GM19468 (cell line): ENCODE measurements around the gene TJP1.
"Not testable (repeated sequence)": the region's sequence is repeated elsewhere in the genome, so short reads cannot be mapped to it uniquely, and the experiment has no call there.

Experiments used
- ATAC-seq: cut with Tn5 transposase; IDR thresholded peaks from one replicate; pipeline ENCODE4 v1.9.1; 2021; ENCODE audit warnings: mild to moderate bottlenecking, moderate library complexity, moderate number of reproducible peaks; ENCODE audit not compliant: unreplicated experiment; ENCODE audit errors: extremely low read depth

Gene TJP1

GRCh38 chr15:29765898-29766527 is 56.3 kb downstream of the TJP1 start:
- ATAC-seq, result no peak

GRCh38 chr15:29765234-29765841 is 56.9 kb downstream of the TJP1 start:
- ATAC-seq, result no peak

DNA sequence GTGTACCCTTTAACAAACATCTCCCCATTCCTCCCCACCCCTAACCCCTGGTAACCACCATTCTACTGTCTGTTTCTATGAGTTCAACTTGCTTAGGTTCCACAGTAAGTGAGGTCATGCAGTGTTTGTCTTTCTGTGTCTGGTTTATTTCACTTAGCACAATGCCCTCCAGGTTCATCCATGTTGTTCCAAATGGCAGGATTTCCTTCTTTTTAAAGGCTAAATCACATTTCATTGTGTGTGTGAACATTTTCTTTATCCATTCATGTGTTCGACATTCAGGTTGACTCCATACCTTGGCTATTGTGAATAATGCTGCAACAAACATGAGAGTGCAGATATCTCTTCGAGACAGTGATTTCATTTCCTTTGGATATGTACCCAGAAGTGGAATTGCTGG is 62.7 kb downstream of the TJP1 start:
- no peak for ATAC-seq

GRCh38 chr15:29756358-29757267 is 65.7 kb downstream of the TJP1 start:
- no peak for ATAC-seq

DNA sequence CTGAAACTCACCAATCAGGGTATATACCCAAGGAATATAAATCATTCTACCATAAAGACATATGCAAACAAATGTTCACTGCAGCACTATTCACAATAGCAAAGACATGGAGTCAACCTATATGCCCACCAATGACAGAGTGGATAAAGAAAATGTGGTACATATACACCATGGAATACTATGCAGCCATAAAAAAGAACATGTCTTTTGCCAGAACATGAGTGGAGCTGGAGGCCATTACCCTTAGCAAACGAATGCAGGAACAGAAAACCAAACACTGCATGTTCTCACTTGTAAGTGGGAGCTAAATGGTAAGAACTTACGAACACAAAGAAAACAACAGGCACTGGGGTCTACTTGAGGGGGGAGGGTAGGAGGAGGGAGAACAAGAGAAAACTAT is 68.3 kb downstream of the TJP1 start:
- ATAC-seq, result not testable (repeated sequence)

- ATAC-seq, result no peak
These were observed 68.8 kb downstream of the TJP1 start for GRCh38 chr15:29753506-29753905.

DNA sequence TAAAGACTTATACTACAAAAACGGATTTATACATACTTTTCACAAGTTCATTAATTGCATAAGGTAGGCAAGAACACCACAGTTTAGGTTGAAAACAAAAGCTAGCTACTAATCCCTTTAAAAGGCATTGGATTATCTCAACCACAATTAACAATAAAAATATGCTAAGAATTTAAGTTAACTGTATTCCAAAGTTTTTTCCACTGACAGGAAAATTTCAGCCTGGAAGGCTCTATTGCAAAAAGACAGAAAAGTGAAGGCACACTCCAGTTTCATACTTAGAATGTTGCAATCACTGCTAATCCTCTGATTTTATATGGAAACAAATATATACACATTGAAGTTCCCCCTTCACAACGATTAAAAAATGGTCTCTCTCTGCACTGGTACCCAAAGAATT is 71.5 kb downstream of the TJP1 start:
- ATAC-seq, result no peak

DNA sequence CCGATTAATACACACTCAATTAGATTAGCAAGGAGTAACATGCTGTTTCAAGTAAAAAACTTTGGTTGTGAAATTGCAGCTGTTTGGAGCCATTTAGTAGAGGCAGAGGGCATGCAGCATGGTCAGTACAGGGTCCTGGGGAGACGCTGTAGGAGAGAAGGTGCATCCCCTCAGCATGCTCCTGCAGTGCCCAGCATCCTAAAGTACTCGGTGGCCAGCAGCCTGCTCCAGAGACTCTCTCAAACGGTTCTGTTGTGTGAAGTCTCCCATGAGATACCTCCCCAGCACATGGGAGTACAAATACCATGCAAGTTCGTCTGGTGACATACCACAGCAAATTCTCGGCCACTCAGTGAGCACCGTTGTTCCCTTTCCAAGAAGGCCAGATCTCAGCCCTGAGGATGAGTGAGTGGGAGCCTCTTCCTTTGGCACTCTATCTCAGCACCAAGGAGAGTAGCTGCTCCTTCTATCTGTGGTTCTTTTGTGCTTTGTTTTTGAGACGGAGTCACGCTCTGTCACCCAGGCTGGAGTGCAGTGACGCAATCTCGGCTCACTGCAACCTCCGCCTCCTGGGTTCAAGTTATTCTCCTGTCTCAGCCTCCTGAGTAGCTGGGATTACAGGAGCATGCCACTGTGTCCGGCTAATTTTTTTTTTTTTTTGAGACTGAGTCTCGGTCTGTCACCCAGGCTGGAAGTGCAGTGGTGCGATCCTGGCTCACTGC is 72.7 kb downstream of the TJP1 start:
- ATAC-seq, result no peak

DNA sequence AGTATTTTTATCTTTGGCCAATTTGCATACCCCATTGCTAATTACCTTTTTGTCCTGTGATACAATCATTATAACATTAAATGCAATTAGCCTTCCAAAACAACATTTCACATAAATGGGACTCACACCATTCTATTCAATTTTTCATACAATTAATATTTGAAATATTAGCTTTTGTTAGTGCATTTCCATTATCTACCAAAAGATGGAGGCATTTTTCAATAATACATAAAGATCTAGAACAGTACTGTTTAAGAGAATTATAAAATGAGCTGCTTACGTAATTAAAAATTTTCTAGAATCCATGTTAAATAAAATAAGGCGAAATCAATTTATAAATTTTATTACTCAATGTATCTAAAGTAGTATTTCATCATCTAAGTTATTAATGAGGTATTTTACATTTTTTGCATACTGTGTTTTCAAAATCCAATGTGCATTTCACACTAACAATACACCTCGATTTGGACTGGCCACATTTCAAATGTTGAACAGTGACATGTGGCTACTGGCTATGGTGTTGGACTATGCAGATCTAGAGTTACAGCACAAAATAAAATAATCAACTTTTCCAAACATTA is 74.3 kb downstream of the TJP1 start:
- no peak for ATAC-seq

GRCh38 chr15:29743475-29743874 is 78.8 kb downstream of the TJP1 start:
- ATAC-seq, result no peak

GRCh38 chr15:29740692-29741311 is 81.5 kb downstream of the TJP1 start:
- ATAC-seq, result no peak

DNA sequence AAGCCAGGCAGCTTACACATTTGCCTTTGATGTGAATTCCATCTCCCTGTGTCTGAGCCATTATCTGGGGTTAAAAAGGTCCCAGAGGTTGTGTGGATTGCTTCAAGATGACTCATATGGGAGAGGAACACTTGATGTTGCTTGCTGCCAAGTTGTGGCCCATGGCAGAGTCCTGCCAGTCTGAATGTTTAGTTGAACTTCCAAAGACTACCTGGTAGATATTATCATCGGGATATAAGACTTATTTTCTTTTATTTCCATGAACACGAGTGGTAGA is 85.6 kb downstream of the TJP1 start:
- ATAC-seq, result no peak

DNA sequence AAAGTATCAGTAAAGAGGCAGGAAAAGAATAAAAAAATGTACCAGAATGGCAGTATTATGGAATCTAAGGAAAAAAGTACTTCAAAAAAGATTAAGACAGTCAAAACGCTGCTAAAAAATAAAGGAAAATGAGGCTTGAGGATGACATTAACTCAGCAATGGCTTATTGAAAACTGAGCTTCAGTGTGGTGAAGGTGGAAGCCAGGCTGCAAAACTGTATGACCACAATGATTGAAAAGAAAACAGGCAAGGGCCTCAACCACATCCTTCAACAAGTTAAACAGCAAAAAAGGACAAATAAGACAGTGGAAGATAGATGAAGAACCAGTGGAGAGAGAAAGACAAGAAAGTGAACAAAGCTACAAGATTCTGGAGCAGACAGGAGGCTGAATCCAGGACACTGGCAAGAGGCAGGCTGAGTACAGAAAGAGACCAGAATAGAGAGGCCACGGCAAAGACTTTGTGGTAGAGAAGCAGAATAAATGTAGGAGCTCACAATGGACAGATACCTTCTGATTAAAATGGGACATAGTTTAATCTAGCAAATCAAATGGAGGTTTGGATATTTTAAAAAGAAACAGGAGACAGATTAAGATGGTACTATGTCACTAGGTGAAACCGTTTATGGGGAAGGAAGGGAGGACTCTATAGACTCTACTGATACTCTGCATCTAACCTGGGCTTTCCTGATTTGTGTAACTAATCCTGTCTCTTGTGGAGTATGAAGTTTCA is 86.1 kb downstream of the TJP1 start:
- no peak for ATAC-seq

DNA sequence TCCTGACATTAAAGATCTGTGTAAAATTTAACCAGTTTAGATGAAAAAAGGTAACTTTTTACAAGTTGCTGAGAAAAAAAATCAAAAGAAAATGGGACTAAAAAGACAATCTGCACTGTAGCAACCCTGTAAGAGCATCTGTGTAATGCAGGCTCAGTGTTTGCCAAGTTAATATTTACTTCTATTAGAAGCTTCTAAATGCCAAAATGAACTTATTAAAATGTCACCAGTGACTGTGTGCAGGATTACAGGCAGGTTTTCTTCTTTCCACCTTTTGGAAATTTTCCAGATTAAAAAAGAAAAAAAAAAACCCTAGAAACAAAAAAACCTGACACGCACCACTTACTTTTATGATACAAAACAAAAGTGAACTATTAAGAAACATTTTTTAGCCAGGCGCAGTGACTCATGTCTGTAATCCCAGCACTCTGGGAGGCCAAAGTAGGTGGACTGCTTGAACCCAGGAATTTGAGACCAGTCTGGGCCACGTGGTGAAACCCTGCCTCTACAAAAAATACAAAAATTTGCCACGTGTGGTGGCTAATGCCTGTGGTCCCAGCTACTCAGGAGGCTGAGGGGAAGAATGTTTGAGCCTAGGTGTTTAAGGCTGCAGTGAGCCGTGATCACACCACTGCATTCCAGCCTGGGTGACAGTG is 87.2 kb downstream of the TJP1 start:
- ATAC-seq, result no peak

DNA sequence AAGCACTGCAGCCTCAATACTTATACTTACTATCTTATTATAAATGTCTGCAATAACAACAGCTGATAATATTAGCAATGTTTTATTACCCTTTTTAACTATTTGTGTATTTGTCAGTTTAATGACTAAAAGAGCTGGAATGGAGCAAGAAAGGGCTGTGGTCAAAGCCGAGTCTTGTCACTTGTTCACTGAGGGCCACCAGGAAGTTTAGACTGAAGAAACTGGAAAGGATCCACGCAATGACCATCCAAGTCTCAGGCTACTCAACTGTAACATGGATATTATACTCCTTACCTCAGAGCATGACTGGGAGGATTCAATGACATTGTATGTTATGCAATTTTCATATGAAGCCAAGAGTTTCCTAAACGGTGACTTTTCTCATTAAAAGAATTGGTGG is 90.4 kb downstream of the TJP1 start:
- no peak for ATAC-seq

DNA sequence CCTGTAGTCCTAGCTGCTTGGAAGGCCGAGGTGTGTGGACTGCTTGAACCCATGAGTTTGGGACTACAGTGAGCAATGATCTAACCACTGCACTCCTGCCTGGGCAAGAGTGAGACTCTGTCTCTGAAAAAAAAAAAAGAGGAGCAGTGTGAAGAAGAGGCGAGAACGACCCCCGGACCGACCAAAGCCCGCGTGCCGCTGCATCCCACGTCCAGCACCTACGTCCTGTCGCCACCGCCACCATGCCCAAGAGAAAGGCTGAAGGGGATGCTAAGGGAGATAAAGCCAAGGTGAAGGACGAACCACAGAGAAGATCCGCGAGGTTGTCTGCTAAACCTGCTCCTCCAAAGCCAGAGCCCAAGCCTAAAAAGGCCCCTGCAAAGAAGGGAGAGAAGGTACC is 91.8 kb downstream of the TJP1 start:
- not testable (repeated sequence) for ATAC-seq

GRCh38 chr15:29728418-29728817 is 93.8 kb downstream of the TJP1 start:
- no peak for ATAC-seq

GRCh38 chr15:29727871-29728270 is 94.4 kb downstream of the TJP1 start:
- no peak for ATAC-seq

GRCh38 chr15:29726553-29726952 is 95.7 kb downstream of the TJP1 start:
- no peak for ATAC-seq
